ENCODE results near the gene UBL7. TPM values are rescaled to one million over a fixed set of nuclear protein-coding genes. Genes with fewer than 3 reads are reported as not detected.

UBL7 gene
- total and polyA plus RNA-seq, 2 of the 8 experiments (the other 6 are each of a cell fraction or from before 2014, with no cell fraction given) = 71.5 to 183 TPM

DNA sequence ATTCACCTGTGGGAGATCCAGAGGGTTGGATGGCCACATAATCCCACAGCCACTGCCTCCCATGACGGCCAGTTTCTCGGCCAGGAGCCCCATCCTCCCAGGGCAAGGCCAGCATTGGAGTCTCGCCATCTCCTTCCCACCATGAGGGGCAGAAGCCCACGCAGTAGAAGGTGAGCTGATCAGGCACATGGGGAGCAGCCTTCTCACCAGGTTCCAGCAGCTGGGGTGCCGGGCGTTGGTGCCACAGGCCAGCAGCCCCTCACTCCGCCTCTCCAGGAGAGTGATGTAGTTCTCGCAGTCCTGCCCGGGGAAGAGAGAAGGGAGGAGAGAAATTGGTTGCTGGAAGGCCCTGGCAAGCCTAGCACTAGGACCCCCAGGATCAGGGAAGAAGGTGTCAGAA, 43.3 kb downstream of the UBL7 start:
- DNase-seq (ENCODE audit: low read depth in 1 of 2, low spot score in 2 of 2) (no peak), FAIRE-seq (no peak)
- Histone ChIP-seq H3K4me2 (ENCODE audit: insufficient read depth in 1 of 2, low read depth in 2 of 2, low read length in 2 of 2) (no peak overlapping the region), H2BK5ac (ENCODE audit: low read depth, low read length) (no peak overlapping the region), H3K23me2 (ENCODE audit: low read depth, low read length) (peaks cover 3% of the 10 kb centered on the region; the same call in 1 of the 2 replicates), H3K23ac (ENCODE audit: insufficient read length) (no peak overlapping the region), H3K27me3 (replicated peaks in 1 of 4; ENCODE audit: control insufficient read depth in 3 of 4, extremely low read depth in 1 of 4, insufficient read depth in 3 of 4, low read length in 3 of 4) (no peaks in the 10 kb centered on the region), H2BK12ac (ENCODE audit: low read depth, low read length) (no peak overlapping the region), H3K36me3 (ENCODE audit: control insufficient read depth in 2 of 4, insufficient read depth in 4 of 4, low read length in 3 of 4) (peaks cover 0 to 7% (median under 1%) of the 10 kb centered on the region in 4 experiments; a peak in 3 of 8 replicates), H4K8ac (ENCODE audit: extremely low read depth, insufficient read depth, low read length) (peak overlapping the region; percentile 7; the same call in 1 of the 2 replicates), H3K4me3 (ENCODE audit: extremely low read depth in 1 of 4, insufficient read depth in 2 of 4, low read depth in 3 of 4, low read length in 4 of 4) (no peak overlapping the region), H3K18ac (ENCODE audit: extremely low read depth, low read length) (no peak overlapping the region), H4K5ac (ENCODE audit: insufficient read length, low read depth, low read length) (no peak overlapping the region), H3K9me3 (ENCODE audit: insufficient read depth in 2 of 2, low read depth in 1 of 2, low read length in 1 of 2) (no peaks in the 10 kb centered on the region), H2BK15ac (ENCODE audit: low read length) (no peak overlapping the region), H4K20me1 (replicated peaks in 1 of 2; ENCODE audit: control insufficient read depth in 1 of 2, insufficient read depth in 2 of 2, low read length in 2 of 2) (peaks cover 6 to 13% of the 10 kb centered on the region in 2 experiments), H3K27ac (ENCODE audit: low read depth, low read length) (no peak overlapping the region), H2AK5ac (ENCODE audit: low read depth, low read length) (no peak overlapping the region), H3K14ac (ENCODE audit: insufficient read length) (no peak overlapping the region), H2BK120ac (replicated peaks; ENCODE audit: low read depth, low read length) (no peak overlapping the region), H3K4ac (replicated peaks; ENCODE audit: insufficient read length, low read depth, low read length) (no peak overlapping the region), H3K79me1 (ENCODE audit: low read depth, low read length) (peaks cover 9% of the 10 kb centered on the region), H3K56ac (replicated peaks; ENCODE audit: insufficient read length, low read depth, low read length) (no peak overlapping the region), H2AFZ (ENCODE audit: low read length) (no peak overlapping the region), H3K79me2 (ENCODE audit: control insufficient read depth in 1 of 2, insufficient read depth in 2 of 2, low read length in 2 of 2) (0 out of 4 replicates have a peak, but pooled peaks cover 0 to 6% of the 10 kb centered on the region in 2 experiments), H3K9ac (replicated peaks in 1 of 4; ENCODE audit: extremely low read depth in 1 of 4, low read depth in 3 of 4, low read length in 3 of 4) (no peak overlapping the region), H2BK20ac (ENCODE audit: low read length) (no peak overlapping the region), H3K4me1 (replicated peaks in 1 of 4; ENCODE audit: control insufficient read depth in 3 of 4, insufficient read depth in 4 of 4, low read length in 3 of 4) (peaks cover 0 to 20% (median 11%) of the 10 kb centered on the region in 4 experiments; a peak in 6 of 7 replicates), H4K91ac (replicated peaks; ENCODE audit: insufficient read length, low read length) (no peak overlapping the region)
- WGBS, 2 experiments (ENCODE audit: extremely low coverage in 1 of 2, insufficient coverage in 1 of 2, insufficient read length in 1 of 2, insufficient replicate concordance in 2 of 2, low coverage in 1 of 2, low lambda C conversion rate in 2 of 2, missing lambda C conversion rate in 1 of 2) = 84% methylated on average over 8 of the region's 9 CpGs; no CpG with 5 or more reads in 1 of the 2 experiments
- ChIA-PET POLR2A (ENCODE audit: partially characterized antibody) (interaction anchor here (0.9 to 1.7 kb wide), 2 partner anchors 14 to 128 kb away, joined by 3 to 5 read pairs; no protein-coding TSS in a partner anchor), CTCF (ENCODE audit: partially characterized antibody) (interaction anchor here (0.7 to 41.3 kb wide), 7 partner anchors 9 to 38 kb away, joined by 3 to 1311 read pairs (median 4); partner anchors contain the start of gene CYP11A1)
- TF ChIP-seq TBP (IDR thresholded peaks at IDR 0.05; ENCODE audit: low read depth, low read length) (no peak), GABPA (IDR thresholded peaks at IDR 0.05; ENCODE audit: borderline replicate concordance, insufficient read depth, low read length) (no peak), ZNF274 (IDR thresholded peaks at IDR 0.05; ENCODE audit: borderline replicate concordance, extremely low read depth, low read length) (no peak), RAD21 (IDR thresholded peaks at IDR 0.05 in 1 of 2, conservative IDR thresholded peaks at IDR 0.05 in 1 of 2; ENCODE audit: low read depth in 2 of 2, low read length in 2 of 2) (no peak), SP2 (IDR thresholded peaks at IDR 0.05; ENCODE audit: low read length) (no peak), HDAC2 (IDR thresholded peaks at IDR 0.05; ENCODE audit: borderline replicate concordance in 1 of 2, low read depth in 2 of 2, low read length in 2 of 2) (no peak), KDM1A (IDR thresholded peaks at IDR 0.05; ENCODE audit: borderline replicate concordance, low read length) (no peak), TAF7 (optimal IDR thresholded peaks at IDR 0.05; ENCODE audit: borderline replicate concordance, low read depth, low read length) (no peak), EGR1 (IDR thresholded peaks at IDR 0.05; ENCODE audit: borderline replicate concordance, low read depth, low read length) (no peak), SP1 (IDR thresholded peaks at IDR 0.05; ENCODE audit: low read depth, low read length) (no peak), MAFK (IDR thresholded peaks at IDR 0.05; ENCODE audit: low read depth, low read length) (no peak), GTF2F1 (IDR thresholded peaks at IDR 0.05; ENCODE audit: borderline replicate concordance, low read depth, low read length) (no peak), EP300 (IDR thresholded peaks at IDR 0.05; ENCODE audit: borderline replicate concordance in 1 of 2, low read depth in 2 of 2, low read length in 2 of 2) (no peak)

Measured in H1 (cell line).